ENCODE measurements around the gene BCKDHA.

- TF ChIP-seq CTCF (IDR thresholded peaks at IDR 0.05; ENCODE audit: low read length) = no peak
- TF ChIP-seq EZH2 (optimal IDR thresholded peaks at IDR 0.05; ENCODE audit: low read depth, low read length) = no peak
Observed at GRCh38 chr19:41420101-41420880, 22.7 kb downstream of the BCKDHA start.

Data from MM.1S (cell line).